Ovary (tissue), 9 donors: ENCODE measurements around the gene SLX4IP. TPM values are rescaled to one million over a fixed set of nuclear protein-coding genes. Genes with fewer than 3 reads are reported as not detected.

ENCODE experiments used
- DNase-seq, 5 donors: peaks; one replicate each; pipeline ENCODE4 v3.0.0-alpha.2; 2019 to 2020
- H3K27ac ChIP-seq, 2 donors: fragments of 200-600 bp; one replicate each; pipeline versions ENCODE4 v1.5.1 to v1.8.0; 2019 to 2022
- H3K27me3 ChIP-seq: fragments of 200-600 bp; one replicate; pipeline ENCODE4 v1.8.0; 2022
- H3K36me3 ChIP-seq: fragments of 200-600 bp; sonication (generic); one replicate; pipeline ENCODE4 v1.5.1; 2019
- H3K4me1 ChIP-seq: one replicate; pipeline ENCODE4 v1.8.1; 2013; ENCODE audit warnings: mild to moderate bottlenecking, moderate library complexity; ENCODE audit not compliant: insufficient read depth
- H3K4me3 ChIP-seq: fragments of 200-600 bp; sonication (generic); one replicate; pipeline ENCODE4 v1.5.1; 2017
- H3K9me3 ChIP-seq, 2 donors: fragments of 200-600 bp in 1 of 2; sonication (generic) in 1 of 2; one replicate each; pipeline versions ENCODE4 v1.5.1 to v1.8.1; 2013 to 2019; ENCODE audit warnings: mild to moderate bottlenecking in 1 of 2, moderate library complexity in 1 of 2
- CTCF ChIP-seq, 3 donors: fragments of 450-650 bp in 2 of 3; fragments of 200-600 bp in 1 of 3; IDR thresholded peaks; one replicate each; pipeline versions ENCODE4 v1.5.1 to v1.8.0; 2016 to 2022; ENCODE audit warnings: antibody characterized with exemption in 3 of 3, mild to moderate bottlenecking in 1 of 3
- EP300 ChIP-seq: sonication (generic); formaldehyde crosslinking; IDR thresholded peaks from one replicate; pipeline ENCODE4 v1.6.1; 2017; ENCODE audit warnings: antibody characterized with exemption
- POLR2A ChIP-seq: fragments of 450-650 bp; IDR thresholded peaks from one replicate; pipeline ENCODE4 v1.6.1; 2017; ENCODE audit warnings: antibody characterized with exemption, mild to moderate bottlenecking, moderate library complexity
- WGBS, 3 donors: extraction: QIAGEN DNeasy Blood & Tissue Kit in 1 of 3; methylation state at CpG; one replicate each; pipeline versions ENCODE4 v1.1.5 to v1.1.7; 2013 to 2017; 5-methylcytosine and 5-hydroxymethylcytosine counted together
- intact Hi-C, 4 donors: fragments of 100-400 bp; cut with DNase I; formaldehyde crosslinking; loops; one replicate each; pipeline versions ENCODE4 v1.11.0 to v1.15.1; 2022 to 2023
- polyA plus RNA-seq, 2 donors: library from polyadenylated mRNA; stranded (reverse); fragments of 200-250 nt in 1 of 2; fragments of 350-450 nt in 1 of 2; fragmentation: Illumina TruSeq in 1 of 2; extraction: RNeasy Lipid Tissue Mini Kit (QIAGEN cat#74804) in 1 of 2; gene quantifications; one replicate each; pipeline ENCODE4 v1.2.3, GENCODE V29; 2013 to 2014
- total RNA-seq, 7 donors: library from RNA; depleted of rRNA in 2 of 7; stranded (reverse); fragments of >200 nt in 2 of 7; fragmentation: NEBNext Ultra II Directional in 3 of 7; extraction: Animal tissue kit (Norgen Biotek cat#: 25700) in 3 of 7; gene quantifications; one replicate each; pipeline versions ENCODE4 v1.1.0 to v1.2.4, GENCODE V29; 2016 to 2023
- donor health status: DM: no; HTN: no; CAD: no; lungs with moderate emphysema.
- donor health status: DM: no; HTN: no; CAD: no.
- donor health status: Bipolar disorder and iron deficiency.
- donor health status: DM: yes; HTN: yes; CAD: no.
- donor health status: DM: no; HTN: no; CAD: no.
- donor health status: DM: yes; HTN: yes; CAD: no.

SLX4IP gene
- total and polyA plus RNA-seq, 9 donors, result 0.98 to 5.1 (median 2.8) TPM

DNA sequence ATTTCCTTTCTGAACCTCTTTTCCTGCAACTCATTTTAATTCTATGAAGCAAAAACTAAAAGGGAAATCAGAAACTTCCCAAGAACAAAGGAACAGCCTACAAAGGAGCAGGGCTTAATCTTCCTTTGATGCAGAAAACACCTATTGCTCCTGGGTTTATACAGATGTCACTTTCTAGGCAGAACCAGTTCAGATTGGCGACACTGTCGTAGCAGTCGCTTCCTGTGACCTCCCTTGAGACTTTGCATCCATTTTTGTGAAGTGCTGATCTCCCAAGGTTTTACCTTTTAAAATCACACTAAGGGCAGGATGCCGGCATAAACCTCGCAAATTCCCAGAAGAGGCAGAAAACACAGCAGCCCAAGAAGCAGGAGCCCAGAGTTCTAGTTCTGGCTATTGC, 198.6 kb downstream of the SLX4IP start:
- Histone ChIP-seq H3K4me1 (peaks cover 19% of the 10 kb centered on the region), H3K9me3 (no peaks in the 10 kb centered on the region), H3K27ac (no peak overlapping the region), H3K4me3 (no peak overlapping the region), H3K36me3 (no peaks in the 10 kb centered on the region), H3K27me3 (no peaks in the 10 kb centered on the region)
- 93 to 94% (median 93%) methylated on average over 5 of the region's 5 CpGs for WGBS, 3 donors
- DNase-seq, result no peak
- TF ChIP-seq EP300 (no peak), CTCF (IDR thresholded peaks at IDR 0.05) (no peak), POLR2A (no peak)
- intact Hi-C loops, result no loop called here

GRCh38 chr20:10634211-10634610, 199.1 kb downstream of the SLX4IP start:
- Histone ChIP-seq H3K27ac (peak overlapping the region in 1 of 2 donors; percentile 22), H3K4me3 (no peak overlapping the region), H3K9me3 (no peaks in the 10 kb centered on the region), H3K4me1 (peaks cover 19% of the 10 kb centered on the region), H3K36me3 (no peaks in the 10 kb centered on the region), H3K27me3 (no peaks in the 10 kb centered on the region)
- TF ChIP-seq CTCF (IDR thresholded peaks at IDR 0.05) (no peak), POLR2A (no peak), EP300 (no peak)
- 50 to 66% (median 51%) methylated on average over 5 of the region's 5 CpGs for WGBS, 3 donors
- intact Hi-C loops, result no loop called here
- no peak for DNase-seq

DNA sequence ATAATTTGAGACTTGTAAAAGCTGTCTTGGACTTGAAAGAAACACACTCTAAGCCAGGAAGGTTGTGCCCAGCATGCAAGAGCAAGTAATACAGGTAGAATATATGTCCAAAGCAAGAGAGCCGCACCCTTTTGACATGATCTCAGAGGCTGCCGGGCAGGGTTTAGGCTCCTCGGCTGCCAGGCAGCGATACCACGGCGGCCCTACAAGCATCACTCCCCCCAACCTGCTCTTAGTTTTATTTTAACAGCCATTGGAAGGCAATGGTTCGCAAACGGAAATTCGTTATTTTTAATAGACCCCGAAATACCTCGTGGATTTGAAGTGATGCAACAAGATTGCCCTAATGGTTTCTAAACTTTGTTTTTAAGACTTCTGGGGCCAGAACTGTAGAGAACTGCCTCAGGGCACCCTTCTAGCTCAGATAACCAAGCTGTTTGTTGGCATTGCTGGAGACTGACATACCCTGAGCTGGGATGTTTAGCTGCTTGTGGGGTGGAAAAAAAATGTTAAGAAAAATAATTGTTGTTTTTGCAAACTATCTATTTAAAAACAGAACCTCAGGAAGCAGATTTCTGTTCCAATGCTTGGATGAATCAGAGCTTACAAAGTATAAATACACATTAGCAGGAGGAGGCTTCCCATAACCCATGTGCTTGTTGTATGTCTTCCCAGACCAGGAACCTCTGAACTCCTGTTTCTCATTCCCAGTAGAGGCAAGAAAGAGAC, 199.7 kb downstream of the SLX4IP start:
- Histone ChIP-seq H3K9me3 (no peaks in the 10 kb centered on the region), H3K4me1 (peaks cover 19% of the 10 kb centered on the region), H3K4me3 (no peak overlapping the region), H3K27me3 (no peaks in the 10 kb centered on the region), H3K36me3 (no peaks in the 10 kb centered on the region), H3K27ac (peak overlapping the region in 1 of 2 donors; percentile 25)
- DNase-seq, result no peak
- intact Hi-C loops, result loop anchor here in 1 of 4 donors (5.0 kb wide), 1 partner anchor 68 kb away; no protein-coding TSS in a partner anchor
- WGBS, 3 donors, result 11 to 50% (median 19%) methylated on average over 11 of the region's 11 CpGs
- TF ChIP-seq CTCF (IDR thresholded peaks at IDR 0.05) (no peak), EP300 (peak; percentile 7), POLR2A (no peak)

DNA sequence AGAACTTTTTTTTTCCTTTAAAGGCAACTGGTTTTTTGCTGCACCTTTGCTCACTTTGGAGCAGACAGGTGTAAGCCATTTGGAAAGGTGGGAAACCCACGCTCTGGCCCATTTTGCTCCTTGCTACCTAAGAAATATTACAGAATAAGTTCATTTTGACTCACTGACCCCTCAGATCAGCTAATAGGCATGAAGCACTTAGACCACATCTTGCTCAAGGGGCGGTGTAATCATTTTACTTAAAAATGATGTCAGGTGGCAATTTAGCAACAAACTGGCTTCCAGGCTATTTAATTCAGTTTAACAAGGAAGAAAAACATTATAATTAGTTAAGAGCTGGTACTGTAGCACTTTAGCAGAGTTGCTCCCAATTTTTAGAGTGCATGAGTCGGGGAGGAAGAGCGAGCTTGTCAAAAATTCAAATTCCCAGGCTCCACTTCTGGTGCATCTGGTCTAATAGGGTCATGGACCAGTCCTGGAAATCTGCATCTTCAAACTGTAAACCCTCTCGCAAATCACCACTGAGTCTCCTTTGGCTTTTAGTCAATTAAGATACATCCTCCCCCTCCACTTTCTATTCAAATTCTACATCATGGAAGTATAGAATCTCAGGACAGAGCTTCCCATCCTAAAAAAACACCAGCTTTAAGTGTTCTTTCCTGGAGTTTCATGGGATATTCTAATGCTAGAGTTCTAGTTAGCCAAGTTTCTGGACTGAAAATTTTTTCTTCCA, 200.5 kb downstream of the SLX4IP start:
- no peaks in the 10 kb centered on the region for H3K27me3 ChIP-seq
- TF ChIP-seq EP300 (no peak), POLR2A (no peak), CTCF (IDR thresholded peaks at IDR 0.05) (no peak)
- WGBS, 3 donors, result 80 to 81% (median 80%) methylated on average over 5 of the region's 5 CpGs
- DNase-seq, result no peak
- H3K9me3 ChIP-seq, result no peaks in the 10 kb centered on the region
- no peaks in the 10 kb centered on the region for H3K36me3 ChIP-seq
- H3K27ac ChIP-seq, result peak overlapping the region in 1 of 2 donors; percentile 25
- H3K4me3 ChIP-seq, result no peak overlapping the region
- intact Hi-C loops, result loop anchor here in 1 of 4 donors (5.0 kb wide), 1 partner anchor 68 kb away; no protein-coding TSS in a partner anchor
- peaks cover 19% of the 10 kb centered on the region for H3K4me1 ChIP-seq
